H1 (cell line): Measurements from ENCODE around the gene NAA20. TPM values are rescaled to one million over a fixed set of nuclear protein-coding genes. Genes with fewer than 3 reads are reported as not detected.

ENCODE experiments used
- JUN ChIP-seq: IDR thresholded peaks from 2 replicates; pipeline ENCODE4 v1.6.1; 2011; ENCODE audit warnings: low read depth, mild to moderate bottlenecking, improper control_type of control experiment, low read length
- polyA plus RNA-seq, 7 experiments: library from polyadenylated mRNA; depleted of rRNA in 3 of 7; stranded (reverse) in 5 of 7; unstranded in 2 of 7; fragments of >200 nt in 5 of 7; fragments of 200-250 nt in 2 of 7; gene quantifications; 1 replicate in 5 of 7; 2 replicates in 1 of 7; 4 replicates in 1 of 7; pipeline versions ENCODE4 v1.2.1 to v1.2.3, GENCODE V29; 2011 to 2013; ENCODE audit warnings: missing spikeins in 2 of 7, mixed read lengths in 2 of 7
- total RNA-seq: library from RNA; stranded (reverse); fragmentation: NEBNext Ultra II Directional; extraction: Animal tissue kit (Norgen Biotek cat#: 25700); gene quantifications from 2 replicates; pipeline ENCODE4 v1.2.1, GENCODE V29; 2021
- TF ChIP-seq, protein P1 (sequence below): IDR thresholded peaks from 2 replicates; pipeline ENCODE4 v1.6.1; 2011; ENCODE audit warnings: low read length, improper control_type of control experiment

NAA20 gene
- total and polyA plus RNA-seq, 2 of the 8 experiments (the other 6 are each of a cell fraction or from before 2014, with no cell fraction given) = 21.9 to 41.1 TPM

DNA sequence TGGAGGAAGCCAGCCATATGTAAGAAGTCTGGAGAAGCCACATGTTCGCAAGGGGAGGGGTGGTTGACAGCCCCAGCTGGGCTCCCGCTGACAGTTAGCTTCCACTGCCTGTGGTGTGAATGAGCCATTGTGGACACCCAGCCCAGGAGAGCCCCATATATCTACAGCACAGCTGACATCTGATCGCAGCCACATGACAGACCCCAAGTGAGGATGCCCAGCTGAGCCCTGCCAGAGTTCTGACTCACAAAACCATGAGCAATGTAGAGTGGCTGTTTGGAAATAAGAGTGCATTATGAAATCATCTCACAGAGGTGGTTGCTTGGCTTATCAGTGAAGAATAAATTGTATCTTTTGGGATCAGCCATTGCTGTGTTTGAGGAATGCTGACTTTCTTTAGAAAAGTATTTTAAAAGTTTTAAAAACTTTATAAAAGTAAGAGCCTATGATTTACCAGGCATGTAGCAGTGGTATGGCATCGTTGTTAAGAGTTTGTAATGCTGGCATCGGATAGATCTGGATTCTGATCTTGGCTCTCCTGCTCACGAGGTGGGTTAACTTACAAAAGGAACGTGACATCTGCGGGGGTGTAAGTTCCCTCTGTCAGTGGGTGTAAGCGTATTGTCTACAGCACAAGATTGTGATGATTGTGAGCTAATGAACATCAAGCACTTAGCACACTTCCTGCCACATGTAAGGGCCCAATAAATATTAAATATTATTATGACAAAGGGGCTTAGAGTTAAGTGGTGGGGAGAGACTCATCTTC, 59.3 kb downstream of the NAA20 start (continued):
- TF ChIP-seq, protein P1, sequence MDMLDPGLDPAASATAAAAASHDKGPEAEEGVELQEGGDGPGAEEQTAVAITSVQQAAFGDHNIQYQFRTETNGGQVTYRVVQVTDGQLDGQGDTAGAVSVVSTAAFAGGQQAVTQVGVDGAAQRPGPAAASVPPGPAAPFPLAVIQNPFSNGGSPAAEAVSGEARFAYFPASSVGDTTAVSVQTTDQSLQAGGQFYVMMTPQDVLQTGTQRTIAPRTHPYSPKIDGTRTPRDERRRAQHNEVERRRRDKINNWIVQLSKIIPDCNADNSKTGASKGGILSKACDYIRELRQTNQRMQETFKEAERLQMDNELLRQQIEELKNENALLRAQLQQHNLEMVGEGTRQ = no peak
- TF ChIP-seq JUN = no peak
